NCI-H524 treated with DMSO at 0.1 percent for 48 hours (cell line): Measurements from ENCODE around the gene C11orf98.
"Not testable (repeated sequence)": the region's sequence is repeated elsewhere in the genome, so short reads cannot be mapped to it uniquely, and the experiment has no call there.

Experiments
- DNase-seq: peaks from one replicate; lab custom pipeline; 2025; lab: John Stamatoyannopoulos, UW

The C11orf98 gene

GRCh38 chr11:62665075-62665598, at the start of gene C11orf98, which contains the start of gene CSKMT:
TSS of gene C11orf98 (minus strand) at chr11:62665210. CDS start at chr11:62665169, 41 bp downstream.
TSS of gene CSKMT (plus strand) at chr11:62665312. CDS start at chr11:62665880, 568 bp downstream.
- DNase-seq, result peak; percentile 64

GRCh38 chr11:62713343-62713742, 48.3 kb upstream of the C11orf98 start:
- no peak for DNase-seq

GRCh38 chr11:62712861-62713260, 47.9 kb upstream of the C11orf98 start:
- DNase-seq, result no peak

- DNase-seq, result no peak
These were observed 47.3 kb upstream of the C11orf98 start for GRCh38 chr11:62712276-62712812.

- no peak for DNase-seq
These were observed 45.0 kb upstream of the C11orf98 start for GRCh38 chr11:62710001-62710345.

- DNase-seq, result peak; percentile 86
These were observed 44.4 kb upstream of the C11orf98 start for GRCh38 chr11:62709247-62710000.

- no peak for DNase-seq
These were observed 43.8 kb upstream of the C11orf98 start for GRCh38 chr11:62708793-62709192.

GRCh38 chr11:62708392-62708791, 43.4 kb upstream of the C11orf98 start:
- no peak for DNase-seq

- DNase-seq, result no peak
These were observed 42.4 kb upstream of the C11orf98 start, which contains the start of the genes BSCL2 and GNG3 for GRCh38 chr11:62707277-62707861. TSS of gene BSCL2 (minus strand) at chr11:62707424. CDS start at chr11:62707195, 229 bp downstream. TSS of gene GNG3 (plus strand) at chr11:62707676. CDS start at chr11:62708296, 620 bp downstream.

GRCh38 chr11:62706850-62707247, 41.8 kb upstream of the C11orf98 start:
- DNase-seq, result no peak

GRCh38 chr11:62705880-62706849, 41.2 kb upstream of the C11orf98 start:
- peak; percentile 54 for DNase-seq

GRCh38 chr11:62705413-62705812, 40.4 kb upstream of the C11orf98 start:
- no peak for DNase-seq

GRCh38 chr11:62703921-62704320, 38.9 kb upstream of the C11orf98 start:
- DNase-seq, result not testable (repeated sequence)

- no peak for DNase-seq
These were observed 37.2 kb upstream of the C11orf98 start for GRCh38 chr11:62702246-62702645.

- no peak for DNase-seq
These were observed 29.6 kb upstream of the C11orf98 start for GRCh38 chr11:62694455-62695167.

GRCh38 chr11:62693624-62694023, 28.6 kb upstream of the C11orf98 start:
- not testable (repeated sequence) for DNase-seq

- no peak for DNase-seq
These were observed 24.6 kb upstream of the C11orf98 start, which contains the start of gene LRRN4CL for GRCh38 chr11:62689421-62690183. TSS of gene LRRN4CL (minus strand) at chr11:62689530. CDS start at chr11:62688508, 1,022 bp downstream.

- DNase-seq, result no peak
These were observed 23.5 kb upstream of the C11orf98 start for GRCh38 chr11:62688491-62688890.

- no peak for DNase-seq
These were observed 22.7 kb upstream of the C11orf98 start for GRCh38 chr11:62687508-62688396.
